ENCODE data around the gene CXCL8.

GRCh38 chr4:73750730-73751129, 10.4 kb downstream of the CXCL8 start:
- TF ChIP-seq CTCF (IDR thresholded peaks at IDR 0.05) (no peak), POLR2A (IDR thresholded peaks at IDR 0.05) (no peak)
